Mesenchymal stem cell (in vitro differentiated cells and primary cell): ENCODE measurements around the gene FRAS1.
"Not testable (repeated sequence)": the region's sequence is repeated elsewhere in the genome, so short reads cannot be mapped to it uniquely, and the experiment has no call there.

Experiments used
- DNase-seq: peaks from one replicate; pipeline ENCODE4 v3.0.0-alpha.2; 2013
- H2AFZ ChIP-seq: one replicate; pipeline ENCODE4 v1.6.1; 2013; ENCODE audit warnings: low read depth, mild to moderate bottlenecking, control low read depth, inconsistent platforms, low read length, moderate library complexity
- H2AK5ac ChIP-seq: 2 replicates; pipeline ENCODE4 v1.6.1; 2013; ENCODE audit warnings: low read length, moderate library complexity, mild to moderate bottlenecking, inconsistent platforms; ENCODE audit not compliant: severe bottlenecking
- H2BK120ac ChIP-seq: one replicate; pipeline ENCODE4 v1.6.1; 2013; ENCODE audit warnings: low read depth, mild to moderate bottlenecking, inconsistent platforms, low read length, moderate library complexity
- H2BK12ac ChIP-seq, 2 experiments: one replicate each; pipeline ENCODE4 v1.6.1; 2013; ENCODE audit warnings: inconsistent platforms in 2 of 2, low read length in 2 of 2, mild to moderate bottlenecking in 2 of 2, moderate library complexity in 2 of 2, control low read depth in 1 of 2
- H2BK15ac ChIP-seq: one replicate; pipeline ENCODE4 v1.6.1; 2013; ENCODE audit warnings: mild to moderate bottlenecking, low read depth, inconsistent platforms; ENCODE audit not compliant: poor library complexity, severe bottlenecking
- H2BK5ac ChIP-seq: 2 replicates; pipeline ENCODE4 v1.6.1; 2013; ENCODE audit warnings: low read depth, mild to moderate bottlenecking, low read length, control low read depth, inconsistent platforms; ENCODE audit not compliant: poor library complexity, severe bottlenecking
- H3K14ac ChIP-seq, 2 experiments: one replicate each; pipeline ENCODE4 v1.6.1; 2013; ENCODE audit warnings: inconsistent platforms in 2 of 2, low read length in 2 of 2, control low read depth in 1 of 2, mild to moderate bottlenecking in 1 of 2, moderate library complexity in 1 of 2
- H3K18ac ChIP-seq, 2 experiments: one replicate each; pipeline ENCODE4 v1.6.1; 2013; ENCODE audit warnings: inconsistent platforms in 2 of 2, low read length in 2 of 2, control low read depth in 1 of 2, low read depth in 1 of 2, mild to moderate bottlenecking in 1 of 2
- H3K23ac ChIP-seq, 2 experiments: one replicate each; pipeline ENCODE4 v1.6.1; 2013; ENCODE audit warnings: inconsistent platforms in 2 of 2, low read length in 2 of 2, mild to moderate bottlenecking in 2 of 2, moderate library complexity in 2 of 2, control low read depth in 1 of 2
- H3K27ac ChIP-seq: 2 replicates; pipeline ENCODE4 v1.5.1; 2013; ENCODE audit warnings: mild to moderate bottlenecking, moderate library complexity, low read length, control low read depth, inconsistent platforms; ENCODE audit not compliant: poor library complexity, severe bottlenecking
- H3K27me3 ChIP-seq, 2 experiments: 2 replicates each; pipeline versions ENCODE4 v1.6.1 to v1.7.0; 2013; ENCODE audit warnings: low read length in 2 of 2, mild to moderate bottlenecking in 2 of 2, moderate library complexity in 2 of 2, control low read depth in 1 of 2, inconsistent platforms in 1 of 2; ENCODE audit not compliant: control insufficient read depth in 1 of 2, insufficient read depth in 1 of 2
- H3K36me3 ChIP-seq, 2 experiments: 2 replicates each; pipeline versions ENCODE4 v1.6.1 to v1.7.0; 2013; ENCODE audit warnings: low read length in 2 of 2, control low read depth in 1 of 2, inconsistent platforms in 1 of 2, low read depth in 1 of 2, mild to moderate bottlenecking in 1 of 2; ENCODE audit not compliant: insufficient read depth in 2 of 2, control insufficient read depth in 1 of 2
- H3K4ac ChIP-seq, 2 experiments: one replicate each; pipeline ENCODE4 v1.6.1; 2013; ENCODE audit warnings: inconsistent platforms in 2 of 2, low read length in 2 of 2, mild to moderate bottlenecking in 2 of 2, moderate library complexity in 2 of 2, control low read depth in 1 of 2, low read depth in 1 of 2
- H3K4me1 ChIP-seq: 2 replicates; pipeline ENCODE4 v1.6.1; 2013; ENCODE audit warnings: low read depth, low read length, control low read depth; ENCODE audit not compliant: control insufficient read depth, insufficient read depth
- H3K4me2 ChIP-seq: 2 replicates; pipeline ENCODE4 v1.6.1; 2013; ENCODE audit warnings: low read length, mild to moderate bottlenecking, inconsistent platforms; ENCODE audit not compliant: poor library complexity, severe bottlenecking
- H3K4me3 ChIP-seq, 2 experiments: 2 replicates each; pipeline versions ENCODE4 v1.5.1 to v1.7.0; 2013; ENCODE audit warnings: low read length in 2 of 2, mild to moderate bottlenecking in 2 of 2, control low read depth in 1 of 2, low read depth in 1 of 2; ENCODE audit not compliant: insufficient read depth in 1 of 2
- H3K79me1 ChIP-seq: replicated peaks from 2 replicates; pipeline ENCODE4 v1.6.1; 2013; ENCODE audit warnings: mild to moderate bottlenecking, control low read depth, low read length, inconsistent platforms; ENCODE audit not compliant: poor library complexity, severe bottlenecking
- H3K9ac ChIP-seq: 2 replicates; pipeline ENCODE4 v1.7.0; 2013; ENCODE audit warnings: mild to moderate bottlenecking, low read length, moderate library complexity
- H3K9me3 ChIP-seq: 2 replicates; pipeline ENCODE4 v1.7.0; 2013; ENCODE audit warnings: mild to moderate bottlenecking, low read length; ENCODE audit not compliant: control insufficient read depth
- H4K8ac ChIP-seq: one replicate; pipeline ENCODE4 v1.6.1; 2013; ENCODE audit warnings: inconsistent platforms, mild to moderate bottlenecking, low read length, moderate library complexity
- H4K91ac ChIP-seq: one replicate; pipeline ENCODE4 v1.6.1; 2013; ENCODE audit warnings: mild to moderate bottlenecking, low read length, inconsistent platforms
- WGBS: methylation state at CpG from one replicate; pipeline ENCODE4 v1.1.7; 2013; ENCODE audit warnings: mixed read lengths; 5-methylcytosine and 5-hydroxymethylcytosine counted together

Gene FRAS1

GRCh38 chr4:78545275-78546246 is 488.4 kb downstream of the FRAS1 start:
- Histone ChIP-seq H2AFZ (no peak overlapping the region), H3K27ac (no peak overlapping the region), H3K79me1 (no peaks in the 10 kb centered on the region), H3K9ac (peak overlapping the region; percentile 34), H2AK5ac (no peak overlapping the region), H3K27me3 (no peaks in the 10 kb centered on the region), H4K8ac (no peak overlapping the region), H4K91ac (no peak overlapping the region), H3K4ac (no peak overlapping the region), H3K4me1 (no peaks in the 10 kb centered on the region), H3K18ac (no peak overlapping the region), H3K36me3 (peaks cover 0 to 6% of the 10 kb centered on the region in 2 experiments), H3K23ac (no peak overlapping the region), H2BK5ac (no peak overlapping the region), H3K14ac (no peak overlapping the region), H3K9me3 (no peaks in the 10 kb centered on the region), H3K4me2 (no peak overlapping the region), H2BK12ac (no peak overlapping the region), H2BK120ac (no peak overlapping the region), H2BK15ac (no peak overlapping the region), H3K4me3 (no peak overlapping the region)
- 94% methylated on average over 4 of the region's 5 CpGs for WGBS
- DNase-seq, result no peak

- WGBS, result 90% methylated on average over 16 of the region's 28 CpGs
- not testable (repeated sequence) for H3K36me3 ChIP-seq, H3K27ac ChIP-seq, H3K4me1 ChIP-seq, H3K4me2 ChIP-seq, DNase-seq, H2AK5ac ChIP-seq, H3K79me1 ChIP-seq, H4K8ac ChIP-seq, H3K9me3 ChIP-seq, H2BK120ac ChIP-seq, H2BK15ac ChIP-seq, H2AFZ ChIP-seq, H3K23ac ChIP-seq, H2BK5ac ChIP-seq, H3K27me3 ChIP-seq, H4K91ac ChIP-seq, H3K9ac ChIP-seq, H3K18ac ChIP-seq, H3K14ac ChIP-seq, H3K4ac ChIP-seq, H2BK12ac ChIP-seq, H3K4me3 ChIP-seq
Measured at GRCh38 chr4:78547899-78548298, 490.8 kb downstream of the FRAS1 start.

DNA sequence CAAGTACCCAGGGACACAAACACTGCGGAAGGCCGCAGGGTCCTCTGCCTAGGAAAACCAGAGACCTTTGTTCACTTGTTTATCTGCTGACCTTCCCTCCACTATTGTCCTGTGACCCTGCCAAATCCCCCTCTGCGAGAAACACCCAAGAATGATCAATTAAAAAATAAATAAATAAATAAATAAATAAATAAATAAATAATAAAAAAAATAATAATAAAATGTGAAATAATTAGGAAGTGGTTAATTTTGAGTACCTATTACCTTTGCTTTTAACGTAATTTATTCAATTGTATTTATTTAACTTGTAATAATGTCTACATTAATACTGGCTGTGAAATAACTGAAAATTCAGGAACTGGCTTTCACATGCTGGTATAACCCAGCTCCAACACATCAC is 491.8 kb downstream of the FRAS1 start:
- no CpG with 5 or more reads among the region's 4 CpGs for WGBS
- not testable (repeated sequence) for H3K27me3 ChIP-seq, H3K23ac ChIP-seq, H3K79me1 ChIP-seq, H2BK15ac ChIP-seq, H2AFZ ChIP-seq, H3K14ac ChIP-seq, H2BK120ac ChIP-seq, H4K8ac ChIP-seq, H2AK5ac ChIP-seq, H4K91ac ChIP-seq, H2BK5ac ChIP-seq, H3K9ac ChIP-seq, H3K36me3 ChIP-seq, H3K4me1 ChIP-seq, DNase-seq, H2BK12ac ChIP-seq, H3K4me2 ChIP-seq, H3K9me3 ChIP-seq, H3K4ac ChIP-seq, H3K4me3 ChIP-seq, H3K18ac ChIP-seq, H3K27ac ChIP-seq
